ENCODE measurements around the gene DPP7.

Gene DPP7

DNA sequence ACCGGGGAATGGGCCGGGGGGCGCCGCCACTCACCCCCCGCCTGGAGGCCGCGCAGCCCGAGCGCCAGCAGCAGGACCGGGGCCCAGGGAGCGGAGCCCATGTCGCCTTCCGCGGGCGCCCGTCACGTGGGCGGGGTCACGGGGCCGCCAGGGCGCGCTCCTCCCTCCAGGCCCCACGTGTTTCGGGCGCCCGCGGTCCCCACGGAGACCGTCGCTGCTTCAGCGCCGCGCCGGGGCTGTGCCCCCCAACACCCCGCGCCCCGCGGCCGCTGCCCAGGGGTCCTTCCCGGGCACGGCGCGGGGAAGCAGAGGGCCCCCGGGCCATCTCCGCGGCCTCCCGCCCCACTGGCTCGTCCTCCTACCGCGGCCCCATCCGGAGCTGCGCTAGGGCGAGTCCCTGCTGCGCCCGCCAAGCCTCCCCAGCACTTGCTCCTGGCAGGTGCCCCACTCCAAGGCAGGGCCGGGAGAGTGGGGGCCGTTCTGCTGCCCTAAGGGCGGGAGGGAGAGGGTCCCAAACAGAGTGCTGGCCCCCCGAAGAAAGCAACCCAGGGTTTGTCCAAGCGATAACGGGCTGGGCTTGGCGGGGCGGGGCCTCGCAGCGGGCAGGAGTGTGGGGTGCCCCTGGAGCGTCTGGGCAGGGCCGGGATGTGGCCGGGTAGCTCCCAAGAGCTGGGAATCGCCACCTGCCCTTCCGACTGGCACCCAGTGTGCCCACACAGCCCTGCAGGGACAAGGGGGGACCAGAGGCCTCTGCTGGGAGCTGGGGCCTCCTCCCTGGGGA is at the start of gene DPP7:
DPP7 (minus strand) TSS at position 121 of the 781 bp plus-strand sequence; CDS start at position 101, 20 bp downstream.
- in situ Hi-C loops (cut with MboI; ENCODE audit: low pct_unique_long_range_greater_than_20kb, low sequenced_read_pairs), result no loop called here
- peak; percentile 52 for DNase-seq

- DNase-seq, result no peak
- in situ Hi-C loops (cut with MboI; ENCODE audit: low pct_unique_long_range_greater_than_20kb, low sequenced_read_pairs), result no loop called here
Measured at GRCh38 chr9:137163805-137164204, 49.3 kb upstream of the DPP7 start.

DNA sequence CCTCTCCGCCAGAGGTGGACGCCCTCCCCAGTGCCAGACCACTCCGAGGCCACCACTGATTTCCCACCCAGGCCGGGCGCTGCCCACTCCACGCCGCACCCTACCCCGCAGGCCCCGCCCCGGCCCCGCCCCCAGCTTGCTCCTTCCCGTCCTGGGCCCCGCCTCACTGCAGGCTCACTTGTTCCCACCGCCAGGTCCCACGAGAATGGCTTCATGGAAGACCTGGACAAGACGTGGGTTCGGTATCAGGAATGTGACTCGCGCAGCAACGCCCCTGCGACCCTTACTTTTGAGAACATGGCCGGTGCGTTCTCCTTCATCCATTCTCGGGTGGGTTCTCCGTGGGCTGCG is 48.8 kb upstream of the DPP7 start:
- in situ Hi-C loops (cut with MboI; ENCODE audit: low pct_unique_long_range_greater_than_20kb, low sequenced_read_pairs), result no loop called here
- no peak for DNase-seq

- in situ Hi-C loops (cut with MboI; ENCODE audit: low pct_unique_long_range_greater_than_20kb, low sequenced_read_pairs), result no loop called here
- no peak for DNase-seq
Measured at GRCh38 chr9:137162505-137163364, 48.2 kb upstream of the DPP7 start.

DNA sequence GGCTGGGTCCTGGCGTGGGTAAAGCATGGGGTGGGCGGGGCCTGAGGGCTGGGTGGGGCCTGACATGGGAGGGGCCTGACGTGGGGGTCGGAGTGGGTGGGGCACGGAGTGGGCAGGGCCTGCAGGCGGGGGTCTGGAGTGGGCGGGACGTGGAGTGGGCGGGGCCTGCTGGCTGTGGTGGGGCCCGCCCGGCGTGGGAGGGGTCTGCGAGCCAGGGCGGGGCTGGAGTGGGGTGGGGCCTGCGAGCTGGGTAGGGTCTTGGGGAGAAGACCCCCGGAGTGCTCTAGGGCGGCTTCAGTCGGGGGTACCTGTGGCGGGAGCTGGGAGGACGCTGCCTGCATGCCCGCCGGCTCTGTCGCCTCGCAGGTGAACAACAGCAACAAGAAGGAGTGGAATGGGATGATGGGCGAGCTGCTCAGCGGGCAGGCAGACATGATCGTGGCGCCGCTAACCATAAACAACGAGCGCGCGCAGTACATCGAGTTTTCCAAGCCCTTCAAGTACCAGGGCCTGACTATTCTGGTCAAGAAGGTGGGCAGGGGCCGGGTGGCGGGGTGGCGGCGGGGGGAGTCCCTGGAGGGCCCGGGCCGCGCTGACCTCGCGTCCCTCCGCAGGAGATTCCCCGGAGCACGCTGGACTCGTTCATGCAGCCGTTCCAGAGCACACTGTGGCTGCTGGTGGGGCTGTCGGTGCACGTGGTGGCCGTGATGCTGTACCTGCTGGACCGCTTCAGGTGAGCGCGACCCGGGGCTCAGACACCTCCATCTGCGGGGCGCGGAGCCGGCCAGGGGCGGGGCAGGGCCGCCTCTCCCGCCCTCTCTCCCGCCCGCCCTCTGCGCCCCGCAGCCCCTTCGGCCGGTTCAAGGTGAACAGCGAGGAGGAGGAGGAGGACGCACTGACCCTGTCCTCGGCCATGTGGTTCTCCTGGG is 47.3 kb upstream of the DPP7 start:
- no peak for DNase-seq
- in situ Hi-C loops (cut with MboI; ENCODE audit: low pct_unique_long_range_greater_than_20kb, low sequenced_read_pairs), result no loop called here

DNA sequence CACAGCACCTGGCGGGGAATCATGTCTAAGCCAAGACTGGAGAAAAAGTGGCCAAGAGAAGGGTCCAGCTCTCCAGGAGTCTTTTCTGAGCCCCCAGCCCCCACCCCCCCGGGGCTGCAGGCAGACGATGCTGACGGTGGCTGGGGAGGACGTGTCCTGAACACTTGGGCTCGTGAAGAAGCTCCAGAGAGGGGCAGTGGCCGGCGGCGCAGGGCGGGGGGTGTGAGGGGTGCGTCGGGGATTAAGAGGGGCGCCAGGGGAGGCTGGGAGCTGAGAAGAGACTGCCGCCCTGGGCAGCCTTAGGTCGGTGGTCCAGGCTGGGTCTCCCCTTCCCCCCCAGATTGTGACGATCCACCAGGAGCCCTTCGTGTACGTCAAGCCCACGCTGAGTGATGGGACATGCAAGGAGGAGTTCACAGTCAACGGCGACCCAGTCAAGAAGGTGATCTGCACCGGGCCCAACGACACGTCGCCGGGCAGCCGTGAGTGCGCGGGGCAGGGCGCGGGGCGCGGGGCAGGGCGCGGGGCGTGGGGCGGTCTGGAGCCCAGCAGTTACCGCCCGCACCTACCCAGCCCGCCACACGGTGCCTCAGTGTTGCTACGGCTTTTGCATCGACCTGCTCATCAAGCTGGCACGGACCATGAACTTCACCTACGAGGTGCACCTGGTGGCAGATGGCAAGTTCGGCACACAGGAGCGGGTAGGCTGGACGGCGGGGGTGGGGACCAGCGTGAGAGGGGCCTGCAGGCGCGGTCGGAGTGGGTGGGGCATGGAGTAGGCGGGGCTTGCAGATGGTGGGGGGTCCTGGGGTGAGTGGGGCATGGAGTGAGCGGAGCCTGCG is 46.4 kb upstream of the DPP7 start:
- no peak for DNase-seq
- in situ Hi-C loops (cut with MboI; ENCODE audit: low pct_unique_long_range_greater_than_20kb, low sequenced_read_pairs), result no loop called here

GRCh38 chr9:137160054-137160425 is 45.5 kb upstream of the DPP7 start:
- in situ Hi-C loops (cut with MboI; ENCODE audit: low pct_unique_long_range_greater_than_20kb, low sequenced_read_pairs), result no loop called here

GRCh38 chr9:137159105-137160053 is 44.8 kb upstream of the DPP7 start:
- no peak for DNase-seq
- in situ Hi-C loops (cut with MboI; ENCODE audit: low pct_unique_long_range_greater_than_20kb, low sequenced_read_pairs), result no loop called here

More at GRCh38 chr9:137160054-137160425, 45.5 kb upstream of the DPP7 start:
- DNase-seq, result no peak

- DNase-seq, result no peak
- in situ Hi-C loops (cut with MboI; ENCODE audit: low pct_unique_long_range_greater_than_20kb, low sequenced_read_pairs), result no loop called here
Measured at GRCh38 chr9:137158625-137159024, 44.1 kb upstream of the DPP7 start.

GRCh38 chr9:137157618-137158415 is 43.3 kb upstream of the DPP7 start:
- no peak for DNase-seq
- in situ Hi-C loops (cut with MboI; ENCODE audit: low pct_unique_long_range_greater_than_20kb, low sequenced_read_pairs), result no loop called here

- no peak for DNase-seq
- in situ Hi-C loops (cut with MboI; ENCODE audit: low pct_unique_long_range_greater_than_20kb, low sequenced_read_pairs), result no loop called here
Measured at GRCh38 chr9:137156567-137157375, 42.2 kb upstream of the DPP7 start.

DNA sequence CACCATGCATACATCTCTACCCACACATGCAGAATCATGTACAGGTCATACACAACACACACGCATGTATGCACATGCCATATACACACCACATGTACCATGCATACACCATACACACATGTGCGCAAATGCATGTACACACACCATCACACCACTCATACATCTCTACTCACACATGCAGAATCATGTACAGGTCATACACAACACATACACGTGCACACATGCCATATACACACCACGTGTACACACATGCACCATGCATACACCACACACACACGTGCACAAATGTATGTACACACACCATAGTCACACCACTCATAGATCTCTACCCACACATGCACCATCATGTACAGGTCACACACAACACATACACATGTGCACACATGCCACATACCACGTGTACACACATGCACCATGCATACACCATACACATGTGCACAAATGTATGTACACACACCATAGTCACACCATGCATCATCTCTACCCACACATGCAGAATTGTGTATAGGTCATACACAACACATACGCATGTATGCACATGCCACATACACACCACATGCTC is 38.4 kb upstream of the DPP7 start:
- in situ Hi-C loops (cut with MboI; ENCODE audit: low pct_unique_long_range_greater_than_20kb, low sequenced_read_pairs), result no loop called here
- DNase-seq, result no peak

- in situ Hi-C loops (cut with MboI; ENCODE audit: low pct_unique_long_range_greater_than_20kb, low sequenced_read_pairs), result no loop called here
- DNase-seq, result peak; percentile 97
Measured at GRCh38 chr9:137150617-137151457, 36.3 kb upstream of the DPP7 start.

- DNase-seq, result no peak
- in situ Hi-C loops (cut with MboI; ENCODE audit: low pct_unique_long_range_greater_than_20kb, low sequenced_read_pairs), result no loop called here
Measured at GRCh38 chr9:137149942-137150616, 35.5 kb upstream of the DPP7 start.
